Measurements from ENCODE around the gene PEA15.

The PEA15 gene

DNA sequence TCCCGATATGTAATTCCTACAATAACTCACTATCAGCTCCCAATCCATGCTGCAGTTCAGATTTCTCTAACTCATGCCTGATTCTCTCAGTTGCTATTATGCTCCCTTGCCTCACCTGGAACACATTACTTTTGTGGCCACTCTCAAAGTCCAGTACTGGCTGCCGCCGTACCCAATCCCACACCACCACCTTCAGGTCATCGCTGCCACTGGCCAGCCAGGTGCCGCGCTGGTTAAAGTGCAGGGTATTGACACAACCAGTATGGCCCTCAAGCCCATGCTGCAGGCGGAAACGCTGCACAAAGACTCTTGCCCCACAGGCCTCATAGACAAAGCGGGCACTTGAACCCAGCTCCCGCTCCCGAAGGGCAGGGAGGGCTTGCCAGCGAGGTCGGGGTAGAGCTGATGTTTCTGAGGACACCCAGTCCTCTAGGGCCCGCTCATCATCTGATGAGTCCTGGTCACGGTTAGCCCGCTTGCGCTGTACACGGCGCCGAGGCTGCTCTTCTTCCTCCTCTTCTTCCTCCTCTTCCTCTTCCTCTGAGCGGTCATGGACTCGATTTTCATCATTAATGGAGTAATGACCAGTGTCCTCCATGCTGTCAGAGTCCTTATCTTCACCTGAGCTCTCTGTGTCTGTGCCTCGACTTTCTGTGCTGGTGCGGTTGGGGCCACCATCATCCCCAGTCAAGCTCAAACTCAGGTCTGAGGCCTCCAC, 34.6 kb downstream of the PEA15 start:
- in situ Hi-C loops (cut with MboI; ENCODE audit: low sequenced_read_pairs, unreplicated experiment) = no loop called here
- TF ChIP-seq, protein P1, sequence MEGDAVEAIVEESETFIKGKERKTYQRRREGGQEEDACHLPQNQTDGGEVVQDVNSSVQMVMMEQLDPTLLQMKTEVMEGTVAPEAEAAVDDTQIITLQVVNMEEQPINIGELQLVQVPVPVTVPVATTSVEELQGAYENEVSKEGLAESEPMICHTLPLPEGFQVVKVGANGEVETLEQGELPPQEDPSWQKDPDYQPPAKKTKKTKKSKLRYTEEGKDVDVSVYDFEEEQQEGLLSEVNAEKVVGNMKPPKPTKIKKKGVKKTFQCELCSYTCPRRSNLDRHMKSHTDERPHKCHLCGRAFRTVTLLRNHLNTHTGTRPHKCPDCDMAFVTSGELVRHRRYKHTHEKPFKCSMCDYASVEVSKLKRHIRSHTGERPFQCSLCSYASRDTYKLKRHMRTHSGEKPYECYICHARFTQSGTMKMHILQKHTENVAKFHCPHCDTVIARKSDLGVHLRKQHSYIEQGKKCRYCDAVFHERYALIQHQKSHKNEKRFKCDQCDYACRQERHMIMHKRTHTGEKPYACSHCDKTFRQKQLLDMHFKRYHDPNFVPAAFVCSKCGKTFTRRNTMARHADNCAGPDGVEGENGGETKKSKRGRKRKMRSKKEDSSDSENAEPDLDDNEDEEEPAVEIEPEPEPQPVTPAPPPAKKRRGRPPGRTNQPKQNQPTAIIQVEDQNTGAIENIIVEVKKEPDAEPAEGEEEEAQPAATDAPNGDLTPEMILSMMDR (IDR thresholded peaks at IDR 0.05; ENCODE audit: borderline replicate concordance, control extremely low read depth, extremely low read depth, insufficient read depth, missing control alignments) = no peak
- DNase-seq (ENCODE audit: low spot score) = no peak

DNA sequence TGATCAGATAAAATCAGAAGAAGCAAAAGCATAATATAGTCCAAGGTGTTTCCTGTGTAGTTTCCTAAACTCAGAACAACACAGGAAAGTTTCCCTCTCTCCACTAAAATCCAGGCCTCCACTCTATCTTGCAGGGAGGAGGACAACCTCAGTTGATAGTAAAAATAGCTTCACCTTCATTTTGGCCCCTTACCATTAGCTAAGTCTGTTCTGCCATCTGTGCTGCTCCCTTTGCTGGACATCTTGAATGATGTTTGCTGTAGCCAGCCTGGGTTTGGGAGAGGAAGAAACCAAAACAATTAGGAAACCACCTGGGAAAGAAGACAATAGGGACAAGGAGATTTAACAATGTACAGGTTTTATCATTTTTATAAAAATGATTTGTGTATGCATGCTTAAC, 38.6 kb downstream of the PEA15 start:
- TF ChIP-seq, protein P1 (IDR thresholded peaks at IDR 0.05; ENCODE audit: borderline replicate concordance, control extremely low read depth, extremely low read depth, insufficient read depth, missing control alignments) = no peak
- in situ Hi-C loops (cut with MboI; ENCODE audit: low sequenced_read_pairs, unreplicated experiment) = no loop called here
- no peak for DNase-seq (ENCODE audit: low spot score)

DNA sequence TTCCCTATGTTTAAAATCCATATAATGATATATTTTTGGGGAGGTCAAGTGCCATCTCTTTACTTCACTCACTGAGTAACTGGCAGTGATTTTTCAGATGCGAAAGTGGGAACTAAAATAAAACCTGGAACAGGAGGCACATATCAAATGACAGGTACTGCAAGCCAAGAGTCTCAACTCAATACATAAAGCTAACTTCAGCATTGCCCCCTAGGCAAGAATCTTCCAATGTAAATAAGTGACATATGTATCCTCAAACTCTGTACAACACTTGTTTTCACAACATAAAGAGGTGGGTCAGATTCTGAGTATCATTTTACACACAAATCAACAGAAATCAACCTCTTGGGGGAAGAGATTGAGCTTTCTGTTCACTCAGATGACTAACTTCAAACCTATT, 39.0 kb downstream of the PEA15 start:
- DNase-seq (ENCODE audit: low spot score) = no peak
- in situ Hi-C loops (cut with MboI; ENCODE audit: low sequenced_read_pairs, unreplicated experiment) = no loop called here
- TF ChIP-seq, protein P1 (IDR thresholded peaks at IDR 0.05; ENCODE audit: borderline replicate concordance, control extremely low read depth, extremely low read depth, insufficient read depth, missing control alignments) = no peak

DNA sequence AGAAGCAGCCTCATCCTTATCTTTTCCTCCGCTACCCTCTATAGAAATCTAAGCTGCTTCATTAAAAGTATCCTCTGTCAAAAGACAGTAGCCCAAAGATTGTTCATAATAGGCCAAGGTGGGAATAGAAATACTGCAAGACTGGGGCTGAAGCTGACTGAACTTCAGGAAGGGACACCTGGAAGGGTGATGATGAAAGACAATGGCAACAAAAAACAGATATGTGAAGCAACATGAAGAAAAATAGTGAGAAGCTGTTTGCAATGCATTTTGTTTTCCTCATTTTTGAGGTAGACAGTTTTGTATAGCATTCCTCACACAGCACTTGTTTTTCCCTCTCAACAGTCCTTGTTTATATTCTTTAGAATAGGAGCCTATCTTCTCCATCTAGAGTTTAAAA, 40.2 kb downstream of the PEA15 start:
- no peak for DNase-seq (ENCODE audit: low spot score)
- in situ Hi-C loops (cut with MboI; ENCODE audit: low sequenced_read_pairs, unreplicated experiment) = no loop called here
- TF ChIP-seq, protein P1 (IDR thresholded peaks at IDR 0.05; ENCODE audit: borderline replicate concordance, control extremely low read depth, extremely low read depth, insufficient read depth, missing control alignments) = no peak

DNA sequence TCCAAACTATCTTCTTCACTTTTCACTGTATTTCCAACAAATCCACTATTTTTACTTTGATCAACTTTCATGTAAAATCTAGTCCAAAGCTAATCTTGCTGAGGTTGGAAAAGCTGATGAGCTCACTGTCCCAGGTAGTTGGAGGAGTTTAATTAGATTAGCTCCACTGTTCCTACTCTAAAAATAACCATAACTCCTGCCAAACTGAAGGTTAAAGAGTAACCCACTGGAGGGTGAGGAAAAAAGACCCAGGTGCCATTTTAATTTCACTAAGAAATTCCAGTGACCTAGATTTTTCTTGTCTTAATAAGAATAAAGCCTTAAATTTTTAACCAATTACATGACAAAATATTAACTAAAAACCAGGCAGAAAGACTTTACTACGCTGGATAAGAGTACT, 41.9 kb downstream of the PEA15 start:
- no peak for DNase-seq (ENCODE audit: low spot score)
- in situ Hi-C loops (cut with MboI; ENCODE audit: low sequenced_read_pairs, unreplicated experiment) = no loop called here
- TF ChIP-seq, protein P1 (IDR thresholded peaks at IDR 0.05; ENCODE audit: borderline replicate concordance, control extremely low read depth, extremely low read depth, insufficient read depth, missing control alignments) = no peak

DNA sequence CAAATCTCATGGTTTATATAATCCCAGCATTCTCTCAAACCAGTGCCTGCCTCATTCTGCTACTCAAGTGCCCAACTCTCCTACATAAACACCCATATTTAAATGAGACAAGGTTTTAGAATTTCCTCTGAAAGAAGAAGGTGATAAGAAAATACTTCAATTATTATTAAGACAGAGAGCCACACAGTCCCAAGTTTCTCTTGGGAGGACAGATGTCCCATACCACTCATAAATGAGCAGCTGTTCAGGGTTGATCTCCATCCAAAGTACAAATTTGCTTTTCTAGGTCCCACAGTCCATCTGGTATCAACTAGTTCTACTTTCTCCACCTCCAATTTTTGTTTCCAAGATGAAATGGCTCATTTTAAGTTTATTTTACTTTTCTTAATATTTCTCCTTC, 45.8 kb downstream of the PEA15 start:
- no peak for DNase-seq (ENCODE audit: low spot score)
- TF ChIP-seq, protein P1 (IDR thresholded peaks at IDR 0.05; ENCODE audit: borderline replicate concordance, control extremely low read depth, extremely low read depth, insufficient read depth, missing control alignments) = no peak
- in situ Hi-C loops (cut with MboI; ENCODE audit: low sequenced_read_pairs, unreplicated experiment) = no loop called here

Measured in GM13976 (cell line).